SK-N-SH (cell line): ENCODE results near the gene EML3. TPM values are rescaled to one million over a fixed set of nuclear protein-coding genes. Genes with fewer than 3 reads are reported as not detected.

Source experiments
- CTCF ChIA-PET: fragments of 300-600, 350-600 bp; formaldehyde crosslinking; extraction: SDS; loops from one replicate; lab custom pipeline; 2021; lab: Yijun Ruan, JAX
- POLR2A ChIA-PET: fragments of 350-600 bp; sonication (Branson Sonifier 250); formaldehyde crosslinking; extraction: SDS; loops from one replicate; lab custom pipeline; 2020; ENCODE audit warnings: antibody characterized with exemption, inconsistent platforms; lab: Yijun Ruan, JAX
- DNase-seq: peaks from one replicate; pipeline ENCODE4 v3.0.0; 2012
- H2AFZ ChIP-seq: fragments of 200-600 bp; sonication (generic); 2 replicates; pipeline ENCODE4 v1.8.1; 2016; ENCODE audit warnings: antibody characterized with exemption, mild to moderate bottlenecking, low read depth
- H3F3A ChIP-seq: fragments of 200-600 bp; sonication (generic); replicated peaks from 2 replicates; pipeline ENCODE3; 2016; ENCODE audit warnings: antibody characterized with exemption, mild to moderate bottlenecking; ENCODE audit not compliant: insufficient read depth
- H3K27ac ChIP-seq, 2 experiments: fragments of 200-500 bp in 1 of 2; fragments of 200-600 bp in 1 of 2; sonication (Bioruptor generic) in 1 of 2; sonication (generic), shearing (Covaris generic) in 1 of 2; 2 replicates each; pipeline versions ENCODE4 v1.5.1 to v1.6.1; 2014 to 2016; ENCODE audit warnings: low read depth in 2 of 2, inconsistent platforms in 1 of 2, low read length in 1 of 2, mild to moderate bottlenecking in 1 of 2, mixed read lengths in 1 of 2
- H3K27me3 ChIP-seq: fragments of 200-600 bp; sonication (generic), shearing (Covaris generic); 2 replicates; pipeline ENCODE4 v1.6.1; 2016; ENCODE audit warnings: mixed run types; ENCODE audit not compliant: insufficient read depth
- H3K36me3 ChIP-seq, 2 experiments: fragments of 200-500 bp in 1 of 2; fragments of 200-600 bp in 1 of 2; sonication (Bioruptor generic) in 1 of 2; sonication (generic) in 1 of 2; replicated peaks in 1 of 2; 2 replicates each; pipeline versions ENCODE3 to v1.5.1; 2014 to 2016; ENCODE audit warnings: low read length in 1 of 2, mild to moderate bottlenecking in 1 of 2; ENCODE audit not compliant: insufficient read depth in 2 of 2, control insufficient read depth in 1 of 2
- H3K4me1 ChIP-seq, 2 experiments: fragments of 200-500 bp in 1 of 2; fragments of 200-600 bp in 1 of 2; sonication (Bioruptor generic) in 1 of 2; sonication (generic), shearing (Covaris generic) in 1 of 2; 2 replicates each; pipeline versions ENCODE4 v1.5.1 to v1.6.1; 2014 to 2016; ENCODE audit warnings: low read depth in 1 of 2, low read length in 1 of 2, mixed run types in 1 of 2; ENCODE audit not compliant: insufficient read depth in 2 of 2, control insufficient read depth in 1 of 2
- H3K4me2 ChIP-seq: fragments of 200-600 bp; sonication (generic), shearing (Covaris generic); 2 replicates; pipeline ENCODE4 v1.6.1; 2017; ENCODE audit warnings: mixed run types
- H3K4me3 ChIP-seq, 2 experiments: fragments of 200-500 bp in 1 of 2; fragments of 200-600 bp in 1 of 2; sonication (Bioruptor generic) in 1 of 2; sonication (generic), shearing (Covaris generic) in 1 of 2; 2 replicates each; pipeline versions ENCODE4 v1.5.1 to v1.8.1; 2014 to 2016; ENCODE audit warnings: low read depth in 2 of 2, inconsistent platforms in 1 of 2, low read length in 1 of 2, mild to moderate bottlenecking in 1 of 2, mixed read lengths in 1 of 2, moderate library complexity in 1 of 2
- H3K79me2 ChIP-seq: fragments of 200-600 bp; sonication (generic); 2 replicates; pipeline ENCODE4 v1.8.1; 2017; ENCODE audit warnings: mild to moderate bottlenecking; ENCODE audit not compliant: insufficient read depth
- H3K9ac ChIP-seq: fragments of 200-600 bp; sonication (generic); 2 replicates; pipeline ENCODE4 v1.6.1; 2017; ENCODE audit warnings: mixed run types
- H3K9me2 ChIP-seq: fragments of 200-600 bp; sonication (generic); 2 replicates; pipeline ENCODE4 v1.6.1; 2017; ENCODE audit warnings: mixed run types
- H3K9me3 ChIP-seq: fragments of 200-600 bp; sonication (generic); 2 replicates; pipeline ENCODE4 v1.6.1; 2017; ENCODE audit warnings: mixed run types, mild to moderate bottlenecking, moderate library complexity
- H4K20me1 ChIP-seq: fragments of 200-600 bp; sonication (generic); 2 replicates; pipeline ENCODE4 v1.6.1; 2017; ENCODE audit warnings: mild to moderate bottlenecking, mixed run types; ENCODE audit not compliant: insufficient read depth
- CHD2 ChIP-seq: fragments of 150-350 bp; IDR thresholded peaks from 2 replicates; pipeline ENCODE4 v1.6.1; 2018; ENCODE audit warnings: low read length; ENCODE audit not compliant: partially characterized antibody
- MXI1 ChIP-seq: IDR thresholded peaks from 2 replicates; pipeline ENCODE4 v1.6.1; 2012; ENCODE audit warnings: mild to moderate bottlenecking, low read depth, low read length, improper control_type of control experiment
- SIN3A ChIP-seq: IDR thresholded peaks from 2 replicates; pipeline ENCODE4 v1.6.1; 2012; ENCODE audit warnings: low read depth, mild to moderate bottlenecking, low read length, moderate library complexity, borderline replicate concordance
- TAF1 ChIP-seq: IDR thresholded peaks from 2 replicates; pipeline ENCODE4 v1.6.1; 2012; ENCODE audit warnings: low read depth, mild to moderate bottlenecking, low read length, moderate library complexity, borderline replicate concordance
- YY1 ChIP-seq: IDR thresholded peaks from 2 replicates; pipeline ENCODE4 v1.4.0; 2012; ENCODE audit warnings: low read depth, mild to moderate bottlenecking
- WGBS: methylation state at CpG from one replicate; pipeline ENCODE4 v1.1.6; 2017; ENCODE audit warnings: low lambda C conversion rate; 5-methylcytosine and 5-hydroxymethylcytosine counted together
- polyA plus RNA-seq, 3 experiments: library from polyadenylated mRNA; depleted of rRNA; stranded (reverse); fragments of >200 nt; gene quantifications; 2 replicates each; pipeline ENCODE4 v1.2.3, GENCODE V29; 2012
- small RNA-seq, 7 experiments: library from RNA; depleted of rRNA; stranded (forward); fragments of <200 nt; gene quantifications; one replicate each; pipeline ENCODE3, GENCODE V24; 2012
- TF ChIP-seq, protein P1 (sequence below): IDR thresholded peaks from 2 replicates; pipeline ENCODE4; 2012
- TF ChIP-seq, protein P2 (sequence below): fragments of 150-350 bp; IDR thresholded peaks from 2 replicates; pipeline ENCODE4 v1.6.1; 2016; ENCODE audit warnings: mild to moderate bottlenecking, low read depth, low read length

The EML3 gene
- polyA plus RNA-seq, 1 of the 3 experiments (the other 2 are of a cell fraction), result 43.0 TPM

DNA sequence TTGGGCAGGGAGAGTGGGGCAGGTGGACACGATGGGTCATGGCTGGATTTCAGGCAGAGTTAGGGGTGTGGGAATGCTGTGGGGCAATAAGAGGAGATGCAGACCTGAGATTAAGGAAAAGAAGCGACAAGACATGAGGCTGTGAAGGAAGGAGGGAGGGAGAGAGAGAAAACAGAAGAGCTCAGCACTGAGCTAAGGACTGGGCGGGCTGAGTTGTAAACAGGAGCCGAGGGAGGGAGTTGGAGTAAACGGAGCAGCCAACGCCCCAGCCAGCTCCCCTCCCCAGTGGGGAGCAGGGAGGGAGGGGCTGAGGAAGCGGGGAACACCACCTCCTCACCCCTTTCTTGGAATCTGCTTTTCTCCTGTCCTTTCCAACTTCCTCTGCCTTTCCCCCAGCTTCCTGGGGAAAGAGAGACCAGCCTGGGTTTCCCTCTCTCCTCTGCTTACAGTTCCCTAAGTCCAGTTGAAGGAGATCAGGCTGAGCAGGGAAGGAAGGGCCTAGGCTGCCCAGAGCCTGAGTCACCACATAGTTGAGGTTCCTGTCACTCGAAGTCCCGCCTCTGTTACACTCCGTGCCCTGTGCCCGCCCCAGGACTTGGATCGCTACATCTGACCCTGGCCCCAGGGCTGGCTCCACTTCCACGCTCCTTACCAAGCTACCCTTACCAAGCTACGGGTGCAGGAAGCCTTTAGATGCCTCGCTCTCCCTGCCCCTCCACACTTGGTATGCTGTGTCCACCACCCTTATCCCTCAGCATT lies 59.3 kb downstream of the EML3 start (continued):
- TF ChIP-seq, protein P1, sequence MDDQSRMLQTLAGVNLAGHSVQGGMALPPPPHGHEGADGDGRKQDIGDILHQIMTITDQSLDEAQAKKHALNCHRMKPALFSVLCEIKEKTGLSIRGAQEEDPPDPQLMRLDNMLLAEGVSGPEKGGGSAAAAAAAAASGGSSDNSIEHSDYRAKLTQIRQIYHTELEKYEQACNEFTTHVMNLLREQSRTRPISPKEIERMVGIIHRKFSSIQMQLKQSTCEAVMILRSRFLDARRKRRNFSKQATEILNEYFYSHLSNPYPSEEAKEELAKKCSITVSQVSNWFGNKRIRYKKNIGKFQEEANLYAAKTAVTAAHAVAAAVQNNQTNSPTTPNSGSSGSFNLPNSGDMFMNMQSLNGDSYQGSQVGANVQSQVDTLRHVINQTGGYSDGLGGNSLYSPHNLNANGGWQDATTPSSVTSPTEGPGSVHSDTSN, result peak; percentile 54
- TF ChIP-seq, all 33 proteins: peak for 14

DNA sequence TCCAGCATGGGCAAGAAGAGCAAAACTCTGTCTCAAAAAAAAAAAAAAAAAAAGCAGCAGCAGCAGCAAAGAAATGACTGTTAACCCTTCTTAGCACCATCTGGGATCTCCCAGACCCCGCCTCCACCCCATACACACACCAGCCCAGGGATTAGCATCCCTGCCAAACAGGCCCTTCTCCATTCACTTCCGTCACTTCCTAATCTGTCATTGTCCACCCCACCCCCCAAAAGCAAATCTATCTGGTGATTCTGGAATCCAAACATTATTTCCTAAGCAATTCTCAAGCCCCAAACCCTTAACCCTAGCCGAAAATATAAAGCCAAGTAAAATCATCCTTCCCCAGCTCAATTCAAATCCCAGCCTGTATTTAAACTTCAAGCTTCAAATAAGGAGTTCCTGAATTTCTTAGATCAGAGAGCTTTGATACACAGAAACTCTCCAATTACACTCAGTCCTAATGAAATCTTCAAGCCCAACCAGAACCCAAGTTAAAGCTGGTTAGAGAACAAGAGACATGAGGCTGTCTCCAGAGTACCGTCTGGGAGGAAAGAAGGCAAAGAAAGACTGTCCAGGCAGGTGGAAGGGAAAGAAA lies 60.0 kb downstream of the EML3 start:
- Histone ChIP-seq H3K36me3 (peaks cover 3 to 4% of the 10 kb centered on the region in 2 experiments), H3K79me2 (peaks cover 29% of the 10 kb centered on the region; the same call in 1 of the 2 replicates), H3K4me1 (peaks cover 42 to 57% of the 10 kb centered on the region in 2 experiments), H3K9ac (peak overlapping the region; percentile 82), H3K4me2 (peak overlapping the region; percentile 85), H3K27me3 (no peaks in the 10 kb centered on the region), H4K20me1 (no peaks in the 10 kb centered on the region), H3K9me3 (no peaks in the 10 kb centered on the region), H3K4me3 (peak overlapping the region; percentile 12 to 56; a peak in 3 of 4 replicates), H3K27ac (peak overlapping the region; percentile 67 to 97), H3F3A (peaks cover 68% of the 10 kb centered on the region), H3K9me2 (no peaks in the 10 kb centered on the region), H2AFZ (no peak overlapping the region)
- ChIA-PET POLR2A (interaction anchor here (1.2 kb wide), 1 partner anchor 49 kb away, joined by 3 read pairs; no protein-coding TSS in a partner anchor), CTCF (interaction anchor here (1.0 to 11.8 kb wide), 7 partner anchors 7 to 158 kb away, joined by 3 to 90 read pairs (median 7); no protein-coding TSS in a partner anchor)
- DNase-seq, result no peak
- TF ChIP-seq SIN3A, result no peak
- TF ChIP-seq TAF1, result no peak
- TF ChIP-seq, protein P2, sequence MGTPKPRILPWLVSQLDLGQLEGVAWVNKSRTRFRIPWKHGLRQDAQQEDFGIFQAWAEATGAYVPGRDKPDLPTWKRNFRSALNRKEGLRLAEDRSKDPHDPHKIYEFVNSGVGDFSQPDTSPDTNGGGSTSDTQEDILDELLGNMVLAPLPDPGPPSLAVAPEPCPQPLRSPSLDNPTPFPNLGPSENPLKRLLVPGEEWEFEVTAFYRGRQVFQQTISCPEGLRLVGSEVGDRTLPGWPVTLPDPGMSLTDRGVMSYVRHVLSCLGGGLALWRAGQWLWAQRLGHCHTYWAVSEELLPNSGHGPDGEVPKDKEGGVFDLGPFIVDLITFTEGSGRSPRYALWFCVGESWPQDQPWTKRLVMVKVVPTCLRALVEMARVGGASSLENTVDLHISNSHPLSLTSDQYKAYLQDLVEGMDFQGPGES, result no peak
- no peak for TF ChIP-seq MXI1
- no peak for TF ChIP-seq CHD2
- no peak for TF ChIP-seq YY1
- WGBS, result 50% methylated on average over 4 of the region's 4 CpGs

Small RNAs within 50 kb of the gene (small RNA-seq; reads per million reads assigned to genes)
- gene AP001458.1, result 0 reads per million in 7 experiments
- 0 reads per million in 7 experiments for gene EEF1G
- gene MIR6747, result 0 to 0.64 (median 0) reads per million in 7 experiments

Other genes with a start within 250 kb of the EML3 start
- gene SCGB1A1, start 193.7 kb downstream of the EML3 start, polyA plus RNA-seq (2012; rRNA removed), result not detected in 2 replicates
- gene AHNAK, start 66.0 kb downstream of the EML3 start, polyA plus RNA-seq (2012; rRNA removed), result 57.8 and 62.3 TPM in 2 replicates
- gene EEF1G, start 38.9 kb downstream of the EML3 start, polyA plus RNA-seq (2012; rRNA removed), result 1,853 and 2,105 TPM in 2 replicates
- 27.3 and 30.0 TPM in 2 replicates for gene TUT1, start 21.3 kb downstream of the EML3 start, polyA plus RNA-seq (2012; rRNA removed)
- gene MTA2, start 10.9 kb downstream of the EML3 start, polyA plus RNA-seq (2012; rRNA removed), result 18.4 and 20.6 TPM in 2 replicates
- 7.3 and 7.9 TPM in 2 replicates for gene ROM1, start 482 bp upstream of the EML3 start, polyA plus RNA-seq (2012; rRNA removed)
- 104 and 116 TPM in 2 replicates for gene B3GAT3, start 9.2 kb upstream of the EML3 start, polyA plus RNA-seq (2012; rRNA removed)
- 275 and 332 TPM in 2 replicates for gene GANAB, start 33.8 kb upstream of the EML3 start, polyA plus RNA-seq (2012; rRNA removed)
- gene INTS5, start 40.5 kb upstream of the EML3 start, polyA plus RNA-seq (2012; rRNA removed), result 11.7 and 13.4 TPM in 2 replicates
- 90.1 and 126 TPM in 2 replicates for gene C11orf98, start 52.4 kb upstream of the EML3 start, polyA plus RNA-seq (2012; rRNA removed)
- 9.5 and 11.1 TPM in 2 replicates for gene CSKMT, start 52.5 kb upstream of the EML3 start, polyA plus RNA-seq (2012; rRNA removed)
- 22.7 and 24.8 TPM in 2 replicates for gene UQCC3, start 58.9 kb upstream of the EML3 start, polyA plus RNA-seq (2012; rRNA removed)
- 9.7 and 12.0 TPM in 2 replicates for gene LBHD1, start 59.5 kb upstream of the EML3 start, polyA plus RNA-seq (2012; rRNA removed)
- 202 and 256 TPM in 2 replicates for gene UBXN1, start 66.3 kb upstream of the EML3 start, polyA plus RNA-seq (2012; rRNA removed)
- 0.08 and 0.10 TPM in 2 replicates for gene LRRN4CL, start 76.8 kb upstream of the EML3 start, polyA plus RNA-seq (2012; rRNA removed)
- gene BSCL2, start 94.6 kb upstream of the EML3 start, polyA plus RNA-seq (2012; rRNA removed), result 81.5 and 118 TPM in 2 replicates
- 0.11 and 0.16 TPM in 2 replicates for gene GNG3, start 94.9 kb upstream of the EML3 start, polyA plus RNA-seq (2012; rRNA removed)
- 31.0 and 33.5 TPM in 2 replicates for gene HNRNPUL2, start 114.7 kb upstream of the EML3 start, polyA plus RNA-seq (2012; rRNA removed)
- 31.3 and 37.5 TPM in 2 replicates for gene TTC9C, start 115.7 kb upstream of the EML3 start, polyA plus RNA-seq (2012; rRNA removed)
- gene ZBTB3, start 141.4 kb upstream of the EML3 start, polyA plus RNA-seq (2012; rRNA removed), result 2.1 and 3.3 TPM in 2 replicates
- gene POLR2G, start 148.8 kb upstream of the EML3 start, polyA plus RNA-seq (2012; rRNA removed), result 268 and 293 TPM in 2 replicates
- gene TAF6L, start 158.6 kb upstream of the EML3 start, polyA plus RNA-seq (2012; rRNA removed), result 33.6 and 34.4 TPM in 2 replicates
- 69.6 and 73.3 TPM in 2 replicates for gene TMEM179B, start 174.6 kb upstream of the EML3 start, polyA plus RNA-seq (2012; rRNA removed)
- 30.4 and 40.7 TPM in 2 replicates for gene TMEM223, start 179.2 kb upstream of the EML3 start, polyA plus RNA-seq (2012; rRNA removed)
- gene NXF1, start 192.7 kb upstream of the EML3 start, polyA plus RNA-seq (2012; rRNA removed), result 47.6 and 59.7 TPM in 2 replicates
- gene STX5, start 219.3 kb upstream of the EML3 start, polyA plus RNA-seq (2012; rRNA removed), result 24.2 and 27.4 TPM in 2 replicates
- not detected in 2 replicates for gene TEX54, start 220.1 kb upstream of the EML3 start, polyA plus RNA-seq (2012; rRNA removed)
- 132 TPM in 2 replicates for gene WDR74, start 226.8 kb upstream of the EML3 start, polyA plus RNA-seq (2012; rRNA removed)